GM18511 (cell line): ENCODE measurements around the gene FBLIM1.

Experiments
- ATAC-seq: cut with Tn5 transposase; IDR thresholded peaks from one replicate; pipeline ENCODE4 v1.9.1; 2021; ENCODE audit warnings: mild to moderate bottlenecking, moderate library complexity; ENCODE audit not compliant: unreplicated experiment

FBLIM1 gene

DNA sequence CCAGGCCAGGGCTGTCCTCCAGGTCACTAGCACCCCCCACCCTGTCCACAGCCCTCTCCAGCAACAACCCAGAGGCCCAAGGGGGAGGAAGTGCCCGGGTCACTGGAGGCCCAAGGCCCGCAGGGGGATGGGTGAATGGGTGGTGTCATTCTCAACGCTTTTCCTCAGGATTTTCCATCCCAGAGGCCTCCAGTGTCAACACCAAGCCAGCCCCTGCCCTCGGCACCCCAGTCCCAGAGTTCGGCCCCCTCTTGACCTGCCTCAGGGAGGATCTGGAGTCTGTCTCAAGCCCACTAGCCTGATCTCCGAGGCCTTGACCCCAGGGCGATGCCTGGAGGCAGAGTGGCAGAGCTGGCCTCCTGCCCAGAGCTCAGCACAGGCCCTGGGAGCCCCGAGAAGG, 11.2 kb upstream of the FBLIM1 start:
- ATAC-seq, result no peak

- ATAC-seq, result no peak
These were observed 10.3 kb upstream of the FBLIM1 start for GRCh38 chr1:15748264-15748663.

- ATAC-seq, result no peak
These were observed 9.8 kb upstream of the FBLIM1 start for GRCh38 chr1:15748690-15749398.

- ATAC-seq, result no peak
These were observed 8.9 kb upstream of the FBLIM1 start for GRCh38 chr1:15749399-15750291.

DNA sequence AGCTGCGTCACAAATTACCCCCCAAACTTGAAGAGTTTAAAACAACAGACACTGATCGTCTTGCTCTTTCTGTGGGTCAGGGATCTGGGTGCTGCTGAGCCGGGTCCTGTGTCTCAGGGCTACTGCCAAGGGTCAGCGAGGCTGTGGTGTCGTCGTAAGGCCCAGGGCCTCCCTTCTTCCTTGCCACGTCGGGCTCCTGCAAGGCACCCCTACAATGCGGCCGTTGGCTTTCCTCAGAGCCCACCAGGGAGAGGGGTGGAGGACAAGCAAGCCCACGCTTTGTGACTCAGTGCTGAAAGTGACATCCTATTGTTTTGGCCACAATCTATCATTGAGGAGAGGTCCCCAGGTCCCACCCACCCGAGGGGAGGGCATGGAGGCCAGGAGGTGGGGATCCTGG, 7.7 kb upstream of the FBLIM1 start:
- ATAC-seq, result no peak

DNA sequence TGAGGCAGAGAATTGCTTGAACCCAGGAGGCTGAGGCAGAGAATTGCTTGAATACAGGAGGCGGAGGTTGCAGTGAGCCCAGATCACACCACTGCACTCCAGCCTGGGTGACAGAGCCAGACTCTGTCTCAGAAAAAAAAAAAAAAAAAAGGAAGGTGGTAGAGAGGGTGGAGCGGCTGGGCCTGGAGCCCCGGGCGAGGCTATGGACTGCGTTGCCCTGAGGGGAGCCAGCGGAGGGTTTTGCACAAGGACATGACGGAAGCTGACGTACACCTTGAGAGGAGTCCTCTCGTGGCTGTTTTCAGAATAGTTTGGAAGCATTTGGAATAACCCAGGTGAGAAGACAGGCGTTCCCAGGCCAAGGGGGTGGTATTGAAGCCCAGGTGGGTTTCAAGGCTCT, 6.9 kb upstream of the FBLIM1 start:
- no peak for ATAC-seq

DNA sequence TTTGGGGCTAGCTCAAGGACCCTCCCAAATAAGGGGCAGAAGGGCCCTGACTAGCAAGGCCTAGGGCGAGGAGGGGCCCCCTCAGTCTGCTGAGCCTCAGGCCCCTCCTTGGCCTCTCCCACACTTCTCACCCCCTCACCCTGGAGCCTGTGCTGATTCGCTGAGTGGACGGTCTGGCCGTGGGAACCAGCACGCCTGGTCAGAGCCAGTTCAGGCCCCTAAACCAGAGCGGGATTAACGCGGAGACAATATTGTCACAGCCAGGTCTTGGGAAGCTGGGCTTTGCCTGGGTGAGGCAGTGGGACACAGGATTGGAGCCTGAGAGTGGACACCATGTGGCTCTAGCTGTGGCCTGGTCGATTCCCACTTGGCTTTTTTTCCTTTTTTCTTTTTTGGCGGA, 4.8 kb upstream of the FBLIM1 start:
- no peak for ATAC-seq

- no peak for ATAC-seq
These were observed 3.5 kb upstream of the FBLIM1 start for GRCh38 chr1:15755021-15755645.

GRCh38 chr1:15755646-15756040, 3.0 kb upstream of the FBLIM1 start:
- no peak for ATAC-seq

- ATAC-seq, result no peak
These were observed 2.2 kb upstream of the FBLIM1 start for GRCh38 chr1:15756143-15757015.

DNA sequence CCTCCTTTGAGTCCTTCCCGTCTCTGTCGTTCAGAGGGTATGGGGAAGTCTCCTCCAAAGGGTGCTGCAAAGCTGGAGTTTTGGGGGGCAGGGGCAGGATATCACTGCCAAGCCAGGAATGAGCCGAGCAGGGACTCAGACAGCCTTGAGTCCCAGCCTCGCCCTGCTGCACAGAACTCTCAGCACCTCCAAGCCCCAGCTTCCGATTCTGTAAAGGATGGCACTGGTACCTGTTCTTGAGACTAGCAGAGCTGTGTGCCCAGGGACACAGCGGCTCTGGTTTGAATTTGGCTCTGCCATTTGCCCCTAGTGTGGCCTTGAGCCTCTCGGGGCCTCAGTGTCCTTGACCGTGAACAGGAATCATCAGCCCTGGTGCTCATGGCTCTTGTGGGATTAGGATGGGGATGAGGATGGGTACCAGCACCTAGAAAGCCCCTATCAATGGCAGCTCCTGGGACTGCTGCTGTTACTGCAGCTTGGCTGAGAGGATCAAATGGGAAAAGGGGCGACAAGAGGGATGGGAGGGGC, 1.5 kb upstream of the FBLIM1 start:
- no peak for ATAC-seq

DNA sequence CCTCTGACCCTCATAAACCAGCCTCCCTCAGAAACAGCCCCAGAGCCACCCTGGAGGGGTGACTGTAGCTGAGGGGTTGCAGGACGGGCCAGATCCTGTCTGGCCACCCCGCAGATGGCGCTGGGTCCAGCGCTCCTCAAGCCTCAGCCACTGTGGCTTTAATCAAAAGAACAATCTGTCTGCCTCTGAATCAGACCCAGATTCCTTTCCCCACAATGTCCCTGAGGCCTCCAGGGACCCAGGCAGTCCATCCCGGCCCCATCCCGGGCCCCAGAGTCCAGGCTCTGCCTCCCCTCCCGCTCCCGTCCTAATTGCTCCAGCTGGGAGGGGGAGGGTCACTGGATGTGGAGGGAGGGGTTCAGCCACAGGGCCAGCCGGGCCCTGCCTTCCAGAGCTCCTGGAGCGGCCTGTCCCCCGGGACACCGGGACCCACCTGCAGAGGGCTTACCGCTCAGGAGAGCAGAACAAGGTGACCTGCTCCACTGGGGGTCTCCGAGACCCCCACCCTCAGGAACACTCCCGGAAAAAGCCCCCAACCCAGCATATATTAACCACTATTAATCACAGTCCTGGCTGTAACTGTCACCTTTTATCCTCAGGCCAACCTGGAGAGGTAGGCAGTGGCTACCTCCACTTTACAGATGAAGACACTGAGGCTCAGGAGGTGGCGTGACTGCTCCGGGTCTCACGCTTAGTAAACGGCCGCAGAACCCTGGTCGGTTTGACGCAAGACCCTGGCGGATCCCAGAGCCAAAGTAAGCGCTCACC, 836 bp upstream of the FBLIM1 start:
- ATAC-seq, result no peak

DNA sequence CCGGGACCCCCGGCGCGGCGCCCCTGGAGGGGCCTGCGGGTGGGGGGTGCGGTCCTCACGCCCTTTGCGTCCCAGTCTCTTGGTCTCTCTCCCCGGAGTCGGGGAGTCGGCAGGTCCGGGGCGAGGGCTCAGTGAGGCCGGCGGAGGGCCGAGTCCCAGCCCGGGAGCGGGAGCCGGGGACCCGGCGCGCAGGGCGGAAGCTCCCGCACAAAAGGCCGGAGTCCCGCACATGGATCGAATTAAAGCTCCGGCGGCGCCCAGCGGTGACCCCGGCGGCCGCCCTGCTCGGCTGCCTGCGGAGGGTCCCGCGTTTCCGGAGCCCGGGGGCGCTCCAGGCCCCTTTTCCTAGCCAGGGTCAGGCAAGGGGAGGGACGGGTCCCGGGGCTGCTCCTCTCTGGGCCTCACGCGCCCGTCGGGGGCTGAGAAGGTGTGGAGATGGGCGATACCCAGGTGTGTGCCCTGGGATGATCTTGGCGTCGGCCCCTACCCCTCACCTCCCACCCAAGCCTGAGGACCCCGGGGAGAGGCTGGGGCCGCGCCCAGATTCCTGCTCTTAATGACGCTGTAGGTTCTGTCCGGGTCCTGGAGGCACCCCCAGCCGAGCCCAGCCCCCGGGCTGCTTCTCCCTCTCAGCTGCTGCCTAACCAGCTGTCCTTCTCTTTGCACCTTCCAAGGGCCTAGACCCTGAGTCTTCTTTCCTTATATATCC, 512 bp downstream of the FBLIM1 start:
- ATAC-seq, result no peak

DNA sequence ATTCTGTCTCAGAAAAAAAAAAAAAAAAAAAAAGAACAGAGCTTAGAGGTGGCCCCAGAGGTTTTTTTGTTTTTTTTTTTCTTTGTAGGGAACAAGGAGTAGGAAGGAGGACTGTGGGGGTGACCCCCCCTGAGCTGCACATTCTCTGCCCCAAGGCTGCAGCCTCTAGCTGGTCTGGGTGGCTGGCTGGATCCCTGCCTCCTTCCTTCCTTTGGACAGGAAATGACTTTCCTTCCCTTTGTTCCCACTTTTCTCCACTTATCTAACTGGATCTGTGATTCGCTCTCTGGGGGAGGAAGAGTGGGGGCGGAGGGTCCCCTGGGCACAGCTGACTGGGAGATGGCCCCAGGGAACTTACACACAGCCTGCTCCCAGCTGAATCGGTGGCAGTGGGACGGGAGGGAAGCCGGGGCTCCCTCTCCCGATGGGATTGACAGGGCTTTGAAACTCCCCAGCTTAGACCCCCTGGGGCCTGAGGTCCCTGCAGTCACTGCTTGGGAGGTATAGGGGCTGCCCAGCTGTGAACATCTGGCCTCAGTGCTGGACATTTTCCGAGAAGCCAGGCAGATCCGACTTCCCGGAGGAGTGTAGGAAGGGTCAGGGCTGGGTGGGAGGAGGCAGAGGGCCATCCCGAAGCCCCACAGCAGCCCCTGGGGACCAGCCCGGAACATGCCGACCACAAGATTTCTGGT, 2.1 kb downstream of the FBLIM1 start:
- no peak for ATAC-seq

DNA sequence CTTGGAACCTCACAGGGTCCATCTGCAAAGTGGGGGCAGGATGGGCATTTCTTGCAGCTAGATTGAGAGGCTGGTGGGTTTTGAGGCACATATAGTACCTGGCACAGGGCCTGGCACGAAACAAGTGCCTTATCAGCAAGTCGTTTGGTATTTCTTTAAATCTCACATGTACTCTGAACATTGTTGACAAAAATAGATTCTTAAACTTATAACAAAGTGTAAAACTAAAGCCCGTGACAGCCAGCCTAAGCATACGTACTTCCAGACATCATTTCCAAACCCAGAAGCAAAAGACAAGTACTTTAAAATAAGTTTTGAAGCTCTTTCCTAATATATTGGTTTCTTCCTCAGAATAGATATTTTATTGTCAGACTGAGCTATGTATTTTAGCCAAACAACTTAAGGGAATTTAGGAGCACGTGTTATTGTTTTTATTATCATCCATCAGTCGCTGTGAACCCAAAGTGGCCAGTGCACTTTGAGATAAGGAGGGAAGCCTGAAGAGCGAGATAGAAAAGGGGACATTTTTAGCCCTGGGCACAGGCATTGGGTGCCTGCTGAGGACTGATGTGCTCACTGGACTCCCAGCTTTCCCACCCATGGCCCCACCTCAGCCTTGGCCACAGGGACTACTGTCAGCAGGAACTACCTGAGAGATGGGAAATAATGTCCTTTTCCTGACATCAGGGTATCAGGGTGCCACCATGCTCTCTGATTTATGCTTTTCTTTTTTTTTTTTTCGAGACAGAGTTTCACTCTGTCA, 3.0 kb downstream of the FBLIM1 start:
- ATAC-seq, result no peak

- ATAC-seq, result no peak
These were observed 4.0 kb downstream of the FBLIM1 start for GRCh38 chr1:15762546-15762945.

DNA sequence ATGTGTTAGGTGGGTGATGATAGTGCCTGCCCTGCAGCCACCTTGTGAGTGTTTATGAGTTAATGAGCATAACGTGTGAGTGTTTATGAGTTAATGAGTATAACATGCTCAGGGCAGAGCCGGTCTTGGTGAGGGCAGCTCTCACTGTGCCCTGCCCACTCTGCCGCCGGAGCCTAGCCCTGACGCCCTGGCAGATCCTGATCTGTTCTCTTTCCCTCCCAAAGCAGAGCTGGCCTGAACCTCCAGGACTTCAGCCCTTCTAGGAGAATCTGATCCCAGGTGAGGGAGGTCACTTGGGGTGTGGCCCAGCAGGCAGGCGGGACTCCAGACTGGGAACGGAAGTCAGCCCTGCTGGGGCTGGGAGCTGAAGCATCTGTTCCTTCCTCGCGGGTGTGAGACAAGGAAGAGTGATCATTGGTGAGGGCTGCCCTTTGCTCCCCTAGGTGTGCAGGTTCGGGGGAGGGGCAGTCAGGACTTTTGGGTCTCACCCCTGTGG, 5.7 kb downstream of the FBLIM1 start:
- no peak for ATAC-seq

- ATAC-seq, result no peak
These were observed 6.3 kb downstream of the FBLIM1 start for GRCh38 chr1:15764890-15765289.
